T-helper 2 cell treated with Interferon-gamma antibody and Interleukin-4, amounts not matched to agents 100 ng/mL and 5 ng/mL, for 36 hours (primary cell): ENCODE results near the gene SMARCE1. TPM values are rescaled to one million over a fixed set of nuclear protein-coding genes. Genes with fewer than 3 reads are reported as not detected.

Source experiments
- intact Hi-C: fragments of 100-400 bp; cut with micrococcal nuclease; formaldehyde crosslinking; loops from one replicate; pipeline ENCODE4 v1.15.1; 2023
- total RNA-seq: library from RNA; stranded (reverse); gene quantifications from 2 replicates; pipeline ENCODE4 v1.2.3, GENCODE V29; 2022

Gene SMARCE1
- 110 and 111 TPM in 2 replicates for total RNA-seq

GRCh38 chr17:40647624-40648383 lies at the start of gene SMARCE1:
Gene SMARCE1 (minus strand): TSS chr17:40647818. CDS start chr17:40645802, 2,016 bp downstream.
- intact Hi-C loops = loop anchor here (10.0 kb wide), 1 partner anchor 233 kb away; the partner anchor contains the start of gene TOP2A

- intact Hi-C loops = no loop called here
Observed at GRCh38 chr17:40697297-40697696, 49.7 kb upstream of the SMARCE1 start.

GRCh38 chr17:40696651-40697072 lies 49.0 kb upstream of the SMARCE1 start:
- intact Hi-C loops = no loop called here

- intact Hi-C loops = no loop called here
Observed at GRCh38 chr17:40695874-40696472, 48.4 kb upstream of the SMARCE1 start.

- intact Hi-C loops = no loop called here
Observed at GRCh38 chr17:40694584-40694983, 47.0 kb upstream of the SMARCE1 start.

- intact Hi-C loops = no loop called here
Observed at GRCh38 chr17:40687106-40687505, 39.5 kb upstream of the SMARCE1 start.

GRCh38 chr17:40686192-40686591 lies 38.6 kb upstream of the SMARCE1 start:
- intact Hi-C loops = no loop called here

GRCh38 chr17:40680998-40681397 lies 33.4 kb upstream of the SMARCE1 start:
- intact Hi-C loops = no loop called here

GRCh38 chr17:40679523-40679907 lies 31.9 kb upstream of the SMARCE1 start:
- intact Hi-C loops = no loop called here

- intact Hi-C loops = no loop called here
Observed at GRCh38 chr17:40678902-40679522, 31.4 kb upstream of the SMARCE1 start.

GRCh38 chr17:40675905-40676304 lies 28.3 kb upstream of the SMARCE1 start:
- intact Hi-C loops = no loop called here

- intact Hi-C loops = no loop called here
Observed at GRCh38 chr17:40672654-40673053, 25.0 kb upstream of the SMARCE1 start.

GRCh38 chr17:40671282-40671681 lies 23.7 kb upstream of the SMARCE1 start:
- intact Hi-C loops = no loop called here

- intact Hi-C loops = no loop called here
Observed at GRCh38 chr17:40666331-40666730, 18.7 kb upstream of the SMARCE1 start.

- intact Hi-C loops = no loop called here
Observed at GRCh38 chr17:40664582-40665333, 17.1 kb upstream of the SMARCE1 start, which contains the start of gene KRT222. Gene KRT222 (minus strand): TSS chr17:40665177. CDS start chr17:40665099, 78 bp downstream.

GRCh38 chr17:40663252-40663651 lies 15.6 kb upstream of the SMARCE1 start:
- intact Hi-C loops = no loop called here

- intact Hi-C loops = no loop called here
Observed at GRCh38 chr17:40659911-40660310, 12.3 kb upstream of the SMARCE1 start.

GRCh38 chr17:40658396-40658795 lies 10.8 kb upstream of the SMARCE1 start:
- intact Hi-C loops = no loop called here

- intact Hi-C loops = no loop called here
Observed at GRCh38 chr17:40651939-40652338, 4.3 kb upstream of the SMARCE1 start.

- intact Hi-C loops = loop anchor here (10.0 kb wide), 1 partner anchor 234 kb away; the partner anchor contains the start of gene TOP2A
Observed at GRCh38 chr17:40648384-40648968, 858 bp upstream of the SMARCE1 start.
